Esophagus muscularis mucosa (tissue), 3 donors: ENCODE results near the gene SYNGR1.

Experiments used
- CTCF ChIP-seq, 3 experiments: fragments of 200-600 bp in 2 of 3; fragments of 450-650 bp in 1 of 3; sonication (generic) in 2 of 3; IDR thresholded peaks; one replicate each; pipeline ENCODE4 v1.5.1; 2017 to 2019; ENCODE audit warnings: antibody characterized with exemption in 3 of 3, mild to moderate bottlenecking in 2 of 3, moderate library complexity in 1 of 3
- POLR2A ChIP-seq: fragments of 450-650 bp; IDR thresholded peaks from one replicate; pipeline ENCODE4 v1.6.1; 2017; ENCODE audit warnings: antibody characterized with exemption, moderate library complexity, mild to moderate bottlenecking, low read depth

- TF ChIP-seq CTCF (IDR thresholded peaks at IDR 0.05) (no peak), POLR2A (no peak)
Measured at GRCh38 chr22:39367035-39367434, 17.2 kb downstream of the SYNGR1 start.
